ENCODE results near the gene MUC4.
"Not testable (repeated sequence)": the region's sequence is repeated elsewhere in the genome, so short reads cannot be mapped to it uniquely, and the experiment has no call there.

The MUC4 gene

GRCh38 chr3:195813916-195814640, 2.3 kb upstream of the MUC4 start:
- no peak for DNase-seq (ENCODE audit: low read depth in 2 of 2)

GRCh38 chr3:195812366-195812765, 637 bp upstream of the MUC4 start:
- DNase-seq (ENCODE audit: low read depth in 2 of 2), result no peak

- no peak for DNase-seq (ENCODE audit: low read depth in 2 of 2)
These were observed 1.3 kb downstream of the MUC4 start for GRCh38 chr3:195810455-195810845.

GRCh38 chr3:195809796-195810454, 1.8 kb downstream of the MUC4 start:
- DNase-seq (ENCODE audit: low read depth in 2 of 2), result no peak

GRCh38 chr3:195809291-195809785, 2.4 kb downstream of the MUC4 start:
- DNase-seq (ENCODE audit: low read depth in 2 of 2), result no peak

GRCh38 chr3:195808741-195809290, 2.9 kb downstream of the MUC4 start:
- no peak for DNase-seq (ENCODE audit: low read depth in 2 of 2)

- DNase-seq (ENCODE audit: low read depth in 2 of 2), result no peak
These were observed 4.0 kb downstream of the MUC4 start for GRCh38 chr3:195807681-195808121.

GRCh38 chr3:195806916-195807231, 4.9 kb downstream of the MUC4 start:
- no peak for DNase-seq (ENCODE audit: low read depth in 2 of 2)

GRCh38 chr3:195806211-195806915, 5.4 kb downstream of the MUC4 start:
- DNase-seq (ENCODE audit: low read depth in 2 of 2), result no peak

GRCh38 chr3:195805588-195805987, 6.1 kb downstream of the MUC4 start:
- DNase-seq (ENCODE audit: low read depth in 2 of 2), result not testable (repeated sequence)

GRCh38 chr3:195805181-195805580, 6.5 kb downstream of the MUC4 start:
- no peak for DNase-seq (ENCODE audit: low read depth in 2 of 2)

GRCh38 chr3:195803289-195803908, 8.3 kb downstream of the MUC4 start:
- DNase-seq (ENCODE audit: low read depth in 2 of 2), result no peak

GRCh38 chr3:195802795-195803194, 8.9 kb downstream of the MUC4 start:
- DNase-seq (ENCODE audit: low read depth in 2 of 2), result no peak

GRCh38 chr3:195802261-195802701, 9.4 kb downstream of the MUC4 start:
- no peak for DNase-seq (ENCODE audit: low read depth in 2 of 2)

- DNase-seq (ENCODE audit: low read depth in 2 of 2), result no peak
These were observed 10.2 kb downstream of the MUC4 start for GRCh38 chr3:195801251-195802183.

GRCh38 chr3:195800240-195800639, 11.5 kb downstream of the MUC4 start:
- no peak for DNase-seq (ENCODE audit: low read depth in 2 of 2)

- no peak for DNase-seq (ENCODE audit: low read depth in 2 of 2)
These were observed 14.9 kb downstream of the MUC4 start for GRCh38 chr3:195796795-195797194.

- DNase-seq (ENCODE audit: low read depth in 2 of 2), result no peak
These were observed 17.0 kb downstream of the MUC4 start for GRCh38 chr3:195794708-195795107.

GRCh38 chr3:195792621-195793020, 19.1 kb downstream of the MUC4 start:
- not testable (repeated sequence) for DNase-seq (ENCODE audit: low read depth in 2 of 2)

- DNase-seq (ENCODE audit: low read depth in 2 of 2), result no peak
These were observed 20.8 kb downstream of the MUC4 start for GRCh38 chr3:195790901-195791300.
